Activated CD8-positive, alpha-beta T cell treated with anti-CD3 and anti-CD28 coated beads for 36 hours (primary cell): ENCODE results near the gene HOXD3. TPM values are rescaled to one million over a fixed set of nuclear protein-coding genes. Genes with fewer than 3 reads are reported as not detected.

Source experiments
- ATAC-seq: fragments of 200-7000 bp; cut with Tn5 transposase; one replicate; pipeline ENCODE4 v1.10.0; 2021; ENCODE audit warnings: mild to moderate bottlenecking, moderate library complexity
- CTCF ChIA-PET: fragments of 350-600 bp; sonication (Branson Sonifier 250); formaldehyde crosslinking; loops from one replicate; lab custom pipeline; 2021; ENCODE audit warnings: antibody characterized with exemption; lab: Charles Lee
- POLR2A ChIA-PET: fragments of 350-600 bp; sonication (Branson Sonifier 250); formaldehyde crosslinking; loops from one replicate; lab custom pipeline; 2021; ENCODE audit warnings: antibody characterized with exemption; lab: Charles Lee
- DNase-seq: peaks from one replicate; pipeline ENCODE4 v3.0.0-alpha.2; 2020
- H3K27ac Mint-ChIP-seq: one replicate; pipeline ENCODE4 v1.8.0; 2021; ENCODE audit warnings: mild to moderate bottlenecking, mixed read lengths
- H3K27me3 Mint-ChIP-seq: one replicate; pipeline ENCODE4 v1.8.0; 2021; ENCODE audit warnings: mixed read lengths
- H3K36me3 Mint-ChIP-seq: one replicate; pipeline ENCODE4 v1.8.0; 2021; ENCODE audit warnings: low read depth, mixed read lengths
- H3K4me1 Mint-ChIP-seq: one replicate; pipeline ENCODE4 v1.8.0; 2021; ENCODE audit warnings: low read depth, mixed read lengths
- H3K4me3 Mint-ChIP-seq: one replicate; pipeline ENCODE4 v1.8.0; 2021; ENCODE audit warnings: mild to moderate bottlenecking, moderate library complexity, mixed read lengths
- H3K9me3 Mint-ChIP-seq: one replicate; pipeline ENCODE4 v1.8.0; 2021; ENCODE audit warnings: mixed read lengths
- CTCF ChIP-seq: fragments of 200-600 bp; IDR thresholded peaks from one replicate; pipeline ENCODE4 v1.8.0; 2022; ENCODE audit warnings: antibody characterized with exemption, mild to moderate bottlenecking
- intact Hi-C: fragments of 100-400 bp; cut with micrococcal nuclease; formaldehyde crosslinking; loops from one replicate; pipeline ENCODE4 v1.10.0; 2022
- total RNA-seq, 2 experiments: library from RNA; stranded (reverse); gene quantifications; one replicate each; pipeline ENCODE4 v1.2.3, GENCODE V29; 2021

The HOXD3 gene
- total RNA-seq, 2 experiments from 2014 or later = not detected

GRCh38 chr2:176187200-176187898 lies 30.2 kb downstream of the HOXD3 start:
- ATAC-seq (no peak), DNase-seq (peak; percentile 6)
- Mint-ChIP-seq H3K36me3 (peaks cover 1% of the 10 kb centered on the region), H3K4me1 (peaks cover 15% of the 10 kb centered on the region), H3K4me3 (peak overlapping the region; percentile 73), H3K9me3 (no peaks in the 10 kb centered on the region), H3K27ac (no peak overlapping the region), H3K27me3 (peaks cover 67% of the 10 kb centered on the region)
- no peak for TF ChIP-seq CTCF
- ChIA-PET CTCF (interaction anchor here (1.1 to 1.9 kb wide), 2 partner anchors 46 to 268 kb away, joined by 3 to 5 read pairs; no protein-coding TSS in a partner anchor), POLR2A (no interaction called here)
- intact Hi-C loops = no loop called here

- peaks cover 15% of the 10 kb centered on the region for H3K4me1 Mint-ChIP-seq
- POLR2A ChIA-PET = no interaction called here
- intact Hi-C loops = no loop called here
- no peaks in the 10 kb centered on the region for H3K9me3 Mint-ChIP-seq
- H3K4me3 Mint-ChIP-seq = peak within 1 kb of the TSS; percentile 73
- DNase-seq = peak; percentile 17
- no peak within 1 kb of the TSS for H3K27ac Mint-ChIP-seq
- TF ChIP-seq CTCF = no peak
- H3K27me3 Mint-ChIP-seq = peaks cover 67% of the 10 kb centered on the region
- CTCF ChIA-PET = interaction anchor here (0.8 to 1.9 kb wide), 4 partner anchors 13 to 267 kb away, joined by 3 to 5 read pairs (median 4); no protein-coding TSS in a partner anchor
- ATAC-seq = peak; percentile 50
- H3K36me3 Mint-ChIP-seq = peaks cover 1% of the 10 kb centered on the region
Observed at GRCh38 chr2:176187899-176188773, 31.0 kb downstream of the HOXD3 start, which contains the start of gene HOXD1. HOXD1 (plus strand) TSS chr2:176188668; CDS start chr2:176188802, 134 bp downstream.

- H3K4me1 Mint-ChIP-seq = peaks cover 15% of the 10 kb centered on the region
- H3K9me3 Mint-ChIP-seq = no peaks in the 10 kb centered on the region
- no peak overlapping the region for H3K27ac Mint-ChIP-seq
- H3K4me3 Mint-ChIP-seq = peak overlapping the region; percentile 42
- DNase-seq (peak; percentile 15), ATAC-seq (no peak)
- POLR2A ChIA-PET = no interaction called here
- H3K36me3 Mint-ChIP-seq = peaks cover 1% of the 10 kb centered on the region
- intact Hi-C loops = no loop called here
- peaks cover 66% of the 10 kb centered on the region for H3K27me3 Mint-ChIP-seq
- CTCF ChIA-PET = interaction anchor here (0.8 to 1.8 kb wide), 4 partner anchors 14 to 266 kb away, joined by 3 to 5 read pairs (median 4); no protein-coding TSS in a partner anchor
- TF ChIP-seq CTCF = no peak
Observed at GRCh38 chr2:176188774-176189680, 31.9 kb downstream of the HOXD3 start.

GRCh38 chr2:176189681-176190641 lies 32.9 kb downstream of the HOXD3 start:
- H3K4me3 Mint-ChIP-seq = peak overlapping the region; percentile 42

More at GRCh38 chr2:176189681-176190641, 32.9 kb downstream of the HOXD3 start:
- TF ChIP-seq CTCF = no peak
- no peak overlapping the region for H3K27ac Mint-ChIP-seq
- H3K9me3 Mint-ChIP-seq = no peaks in the 10 kb centered on the region
- H3K4me1 Mint-ChIP-seq = peaks cover 15% of the 10 kb centered on the region
- ChIA-PET CTCF (interaction anchor here (1.2 to 1.8 kb wide), 3 partner anchors 20 to 265 kb away, joined by 3 to 5 read pairs (median 4); no protein-coding TSS in a partner anchor), POLR2A (no interaction called here)
- peaks cover 1% of the 10 kb centered on the region for H3K36me3 Mint-ChIP-seq
- no peak for ATAC-seq
- DNase-seq = peak; percentile 10
- peaks cover 67% of the 10 kb centered on the region for H3K27me3 Mint-ChIP-seq
- intact Hi-C loops = no loop called here
